NT2/D1 (cell line): ENCODE data around the gene KYAT1.

Source experiments
- DNase-seq: peaks from one replicate; pipeline ENCODE4 v3.0.0-alpha.2; 2011; ENCODE audit warnings: low read depth, low spot score
- H3K27me3 ChIP-seq: 2 replicates; pipeline ENCODE4 v1.6.0; 2011; ENCODE audit warnings: mild to moderate bottlenecking; ENCODE audit not compliant: insufficient read length, insufficient read depth
- H3K36me3 ChIP-seq: 2 replicates; pipeline ENCODE4 v1.6.1; 2011; ENCODE audit warnings: mild to moderate bottlenecking, low read length, mixed read lengths; ENCODE audit not compliant: insufficient read depth, insufficient read length
- H3K4me1 ChIP-seq: 2 replicates; pipeline ENCODE4 v1.5.1; 2011; ENCODE audit not compliant: insufficient read depth, insufficient read length
- H3K4me3 ChIP-seq: 2 replicates; pipeline ENCODE4 v1.5.1; 2011; ENCODE audit warnings: low read depth; ENCODE audit not compliant: insufficient read length
- H3K9ac ChIP-seq: 2 replicates; pipeline ENCODE4 v1.6.0; 2011; ENCODE audit warnings: low read depth; ENCODE audit not compliant: insufficient read length
- H3K9me3 ChIP-seq: 2 replicates; pipeline ENCODE4 v1.5.1; 2011; ENCODE audit warnings: mild to moderate bottlenecking, low read length; ENCODE audit not compliant: insufficient read depth
- SUZ12 ChIP-seq: IDR thresholded peaks from 2 replicates; pipeline ENCODE4 v1.6.1; 2011; ENCODE audit not compliant: insufficient read length, insufficient read depth; ENCODE audit errors: extremely low read depth
- YY1 ChIP-seq: IDR thresholded peaks from 2 replicates; pipeline ENCODE4 v1.6.1; 2011; ENCODE audit not compliant: insufficient read length, insufficient read depth
- ZNF274 ChIP-seq: IDR thresholded peaks from 2 replicates; pipeline ENCODE4 v1.6.1; 2011; ENCODE audit warnings: mild to moderate bottlenecking, low read depth, low read length

The KYAT1 gene

DNA sequence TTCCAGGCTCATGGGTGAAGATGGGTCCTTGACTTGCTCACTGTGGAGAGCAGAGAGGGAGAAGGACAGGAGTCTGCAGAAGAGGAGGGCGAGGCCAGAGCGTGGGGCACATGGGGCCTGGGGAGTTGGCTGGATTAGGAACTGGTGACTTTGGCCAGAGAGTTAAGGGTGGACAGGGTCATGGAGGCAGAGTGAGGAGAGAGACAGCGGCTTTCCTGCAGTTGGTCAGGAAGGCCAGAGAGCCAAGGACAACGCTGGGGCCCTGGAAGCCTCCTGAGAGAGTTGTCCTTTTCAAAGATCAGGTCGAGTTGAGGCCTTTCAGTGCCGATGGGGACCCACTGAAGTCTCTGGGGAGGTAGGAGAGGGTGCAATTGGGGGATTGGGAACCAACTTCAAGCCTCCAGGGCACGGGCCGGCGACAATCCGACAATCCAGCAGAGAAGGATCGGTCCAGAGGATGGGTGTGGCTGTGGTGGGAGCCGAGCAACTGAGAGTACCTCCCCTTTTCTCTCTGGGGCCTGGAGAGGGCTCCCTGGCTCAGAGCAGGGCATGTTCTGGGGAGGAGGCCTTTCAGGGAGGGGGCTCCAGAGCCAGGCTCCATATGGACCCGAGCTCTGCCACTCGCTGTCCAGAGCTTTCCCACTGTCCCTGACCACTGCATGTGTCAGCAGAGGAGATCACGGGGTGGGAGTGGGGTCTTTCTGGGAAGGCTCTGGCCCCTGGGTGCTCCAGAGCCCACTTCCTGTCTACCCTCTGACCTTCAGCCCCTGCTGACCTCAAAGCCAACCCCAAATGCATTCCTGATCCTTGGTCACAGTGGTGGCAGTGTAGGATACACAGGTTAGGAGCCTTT lies 31.5 kb upstream of the KYAT1 start:
- H3K9me3 ChIP-seq: no peaks in the 10 kb centered on the region
- peak overlapping the region; percentile 42 for H3K9ac ChIP-seq
- no peaks in the 10 kb centered on the region for H3K27me3 ChIP-seq
- peak overlapping the region; percentile 13 for H3K4me3 ChIP-seq
- peaks cover 82% of the 10 kb centered on the region for H3K36me3 ChIP-seq
- H3K4me1 ChIP-seq: peaks cover 42% of the 10 kb centered on the region
- DNase-seq: no peak
- TF ChIP-seq ZNF274 (no peak), SUZ12 (no peak), YY1 (no peak)

- DNase-seq: peak; percentile 83
- H3K4me1 ChIP-seq: peaks cover 42% of the 10 kb centered on the region
- peaks cover 82% of the 10 kb centered on the region for H3K36me3 ChIP-seq
- H3K27me3 ChIP-seq: no peaks in the 10 kb centered on the region
- peak overlapping the region; percentile 13 for H3K4me3 ChIP-seq
- H3K9ac ChIP-seq: peak overlapping the region; percentile 47
- H3K9me3 ChIP-seq: no peaks in the 10 kb centered on the region
- no peak for TF ChIP-seq ZNF274
- TF ChIP-seq YY1: no peak
- TF ChIP-seq SUZ12: no peak
Observed at GRCh38 chr9:128912270-128912853, 30.6 kb upstream of the KYAT1 start.

DNA sequence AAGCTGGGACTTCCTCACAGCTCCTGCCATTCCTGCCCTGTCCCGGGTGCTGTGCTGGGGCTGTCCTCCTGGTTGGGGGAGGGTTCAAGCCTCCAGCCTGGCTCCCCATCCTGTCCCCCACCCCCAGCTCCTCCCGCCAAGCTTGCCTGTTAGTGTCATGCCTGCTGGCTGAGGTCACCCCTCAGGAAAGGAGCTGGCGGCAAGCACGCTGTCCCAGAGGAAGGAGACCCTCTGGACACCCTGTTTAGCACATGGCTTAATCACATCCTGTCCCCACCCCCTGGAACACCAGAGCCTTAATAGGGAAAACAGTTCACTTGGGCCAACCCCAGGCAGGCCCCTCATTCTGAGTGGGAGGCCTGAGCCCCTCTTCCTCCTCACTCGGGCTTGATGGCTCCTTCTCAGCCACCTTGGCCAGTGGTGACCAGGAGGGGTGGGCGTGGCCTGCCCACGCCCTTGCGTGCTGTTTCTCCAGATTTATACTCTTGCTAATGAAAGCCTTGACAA lies 29.8 kb upstream of the KYAT1 start:
- H3K4me1 ChIP-seq: peaks cover 41% of the 10 kb centered on the region
- no peaks in the 10 kb centered on the region for H3K27me3 ChIP-seq
- H3K4me3 ChIP-seq: no peak overlapping the region
- TF ChIP-seq SUZ12 (no peak), ZNF274 (no peak), YY1 (no peak)
- H3K36me3 ChIP-seq: peaks cover 82% of the 10 kb centered on the region
- H3K9ac ChIP-seq: peak overlapping the region; percentile 47
- no peaks in the 10 kb centered on the region for H3K9me3 ChIP-seq
- DNase-seq: peak; percentile 82

- DNase-seq: no peak
- Histone ChIP-seq H3K9me3 (no peaks in the 10 kb centered on the region), H3K9ac (peak overlapping the region; percentile 47), H3K4me1 (peaks cover 35% of the 10 kb centered on the region), H3K27me3 (no peaks in the 10 kb centered on the region), H3K36me3 (peaks cover 80% of the 10 kb centered on the region), H3K4me3 (no peak overlapping the region)
- TF ChIP-seq ZNF274: no peak
- TF ChIP-seq SUZ12: no peak
- TF ChIP-seq YY1: no peak
Observed at GRCh38 chr9:128910906-128911305, 29.2 kb upstream of the KYAT1 start.

GRCh38 chr9:128909859-128910258 lies 28.1 kb upstream of the KYAT1 start:
- peaks cover 79% of the 10 kb centered on the region for H3K36me3 ChIP-seq
- H3K9ac ChIP-seq: peak overlapping the region; percentile 0
- DNase-seq: no peak

GRCh38 chr9:128908372-128908771 lies 26.6 kb upstream of the KYAT1 start:
- TF ChIP-seq SUZ12 (no peak), ZNF274 (no peak), YY1 (no peak)
- no peak overlapping the region for H3K4me3 ChIP-seq
- H3K9me3 ChIP-seq: no peaks in the 10 kb centered on the region
- H3K27me3 ChIP-seq: no peaks in the 10 kb centered on the region
- no peak overlapping the region for H3K9ac ChIP-seq
- peaks cover 26% of the 10 kb centered on the region for H3K4me1 ChIP-seq
- H3K36me3 ChIP-seq: peaks cover 68% of the 10 kb centered on the region
- DNase-seq: no peak

More at GRCh38 chr9:128909859-128910258, 28.1 kb upstream of the KYAT1 start:
- TF ChIP-seq ZNF274: no peak
- TF ChIP-seq SUZ12: no peak
- no peak for TF ChIP-seq YY1
- Histone ChIP-seq H3K27me3 (no peaks in the 10 kb centered on the region), H3K4me1 (peaks cover 35% of the 10 kb centered on the region), H3K4me3 (no peak overlapping the region), H3K9me3 (no peaks in the 10 kb centered on the region)

GRCh38 chr9:128906741-128907140 lies 25.0 kb upstream of the KYAT1 start:
- H3K27me3 ChIP-seq: no peaks in the 10 kb centered on the region
- no peak overlapping the region for H3K9ac ChIP-seq
- TF ChIP-seq SUZ12: no peak
- no peak for TF ChIP-seq ZNF274
- TF ChIP-seq YY1: no peak
- H3K4me1 ChIP-seq: peaks cover 20% of the 10 kb centered on the region
- H3K9me3 ChIP-seq: no peaks in the 10 kb centered on the region
- no peak overlapping the region for H3K4me3 ChIP-seq
- no peak for DNase-seq
- H3K36me3 ChIP-seq: peaks cover 77% of the 10 kb centered on the region
